Suprapubic skin (tissue), 3 donors: ENCODE data around the gene ZSCAN1.

Experiments
- CTCF ChIP-seq, 2 donors: fragments of 200-600 bp in 1 of 2; fragments of 450-650 bp in 1 of 2; sonication (generic) in 1 of 2; IDR thresholded peaks; one replicate each; pipeline ENCODE4 v1.5.1; 2016 to 2019; ENCODE audit warnings: antibody characterized with exemption in 2 of 2, mild to moderate bottlenecking in 1 of 2, moderate library complexity in 1 of 2
- EP300 ChIP-seq: sonication (generic); formaldehyde crosslinking; IDR thresholded peaks from one replicate; pipeline ENCODE4 v1.6.1; 2017; ENCODE audit warnings: antibody characterized with exemption

- TF ChIP-seq CTCF (IDR thresholded peaks at IDR 0.05) (no peak), EP300 (no peak)
These were observed 4.3 kb downstream of the ZSCAN1 start for GRCh38 chr19:58037927-58038687.
